Thoracic aorta (tissue), 2 donors: ENCODE data around the gene MAN2A1. TPM values are rescaled to one million over a fixed set of nuclear protein-coding genes. Genes with fewer than 3 reads are reported as not detected.

Experiments
- ATAC-seq: fragments of 150-250 bp; one replicate; pipeline ENCODE4 v1.8.0; 2017; ENCODE audit warnings: low read depth; ENCODE audit not compliant: insufficient number of reproducible peaks, low FRiP score
- DNase-seq: peaks from one replicate; pipeline ENCODE4 v3.0.0-alpha.2; 2020; ENCODE audit warnings: low spot score
- H3K27ac ChIP-seq, 2 donors: fragments of 200-600 bp; sonication (generic); 1 replicate in 1 of 2; 2 replicates in 1 of 2; pipeline ENCODE4 v1.5.1; 2016; ENCODE audit warnings: mild to moderate bottlenecking in 2 of 2, moderate library complexity in 2 of 2
- H3K27me3 ChIP-seq: fragments of 200-600 bp; sonication (generic); replicated peaks from 2 replicates; pipeline ENCODE4 v1.6.0; 2016; ENCODE audit warnings: mild to moderate bottlenecking; ENCODE audit not compliant: insufficient read depth
- H3K36me3 ChIP-seq: fragments of 200-600 bp; sonication (generic); one replicate; pipeline ENCODE4 v1.5.1; 2016
- H3K4me1 ChIP-seq, 2 donors: fragments of 200-600 bp; sonication (generic); 1 replicate in 1 of 2; 2 replicates in 1 of 2; pipeline versions ENCODE4 v1.5.1 to v1.6.0; 2016; ENCODE audit warnings: low read depth in 2 of 2, mild to moderate bottlenecking in 1 of 2; ENCODE audit not compliant: control insufficient read depth in 1 of 2
- H3K4me3 ChIP-seq: fragments of 200-600 bp; sonication (generic); 2 replicates; pipeline ENCODE4 v1.5.1; 2016; ENCODE audit warnings: mild to moderate bottlenecking
- H3K9me3 ChIP-seq: fragments of 200-600 bp; sonication (generic); 2 replicates; pipeline ENCODE4 v1.5.1; 2016
- total RNA-seq, 2 donors: library from RNA; depleted of rRNA; stranded (reverse); fragments of >200 nt; gene quantifications; one replicate each; pipeline versions ENCODE4 v1.1.0 to v1.2.3, GENCODE V29; 2016
- TF ChIP-seq, protein P1 (sequence below): fragments of 200-600 bp; sonication (generic); IDR thresholded peaks from one replicate; pipeline ENCODE4 v1.5.1; 2019; ENCODE audit warnings: antibody characterized with exemption

Gene MAN2A1
- total RNA-seq, 2 donors from 2014 or later, result 64.8 to 82.8 TPM

DNA sequence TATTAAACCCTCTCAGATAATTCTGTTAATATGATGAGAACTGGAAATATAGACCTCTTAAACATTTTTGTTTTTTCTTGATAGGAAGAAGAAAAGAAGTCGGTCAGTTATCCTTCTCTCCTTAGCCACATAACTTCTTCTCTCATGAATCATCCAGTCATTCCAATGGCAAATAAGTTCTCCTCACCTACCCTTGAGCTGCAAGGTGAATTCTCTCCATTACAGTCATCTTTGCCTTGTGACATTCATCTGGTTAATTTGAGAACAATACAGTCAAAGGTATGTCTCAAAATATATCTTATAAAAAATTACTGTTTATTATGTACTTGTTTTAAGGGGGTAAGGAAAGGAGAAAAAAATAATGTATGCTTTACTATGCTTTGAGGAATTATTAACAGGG, 165.3 kb downstream of the MAN2A1 start:
- no peak overlapping the region for H3K27ac ChIP-seq
- TF ChIP-seq, protein P1, sequence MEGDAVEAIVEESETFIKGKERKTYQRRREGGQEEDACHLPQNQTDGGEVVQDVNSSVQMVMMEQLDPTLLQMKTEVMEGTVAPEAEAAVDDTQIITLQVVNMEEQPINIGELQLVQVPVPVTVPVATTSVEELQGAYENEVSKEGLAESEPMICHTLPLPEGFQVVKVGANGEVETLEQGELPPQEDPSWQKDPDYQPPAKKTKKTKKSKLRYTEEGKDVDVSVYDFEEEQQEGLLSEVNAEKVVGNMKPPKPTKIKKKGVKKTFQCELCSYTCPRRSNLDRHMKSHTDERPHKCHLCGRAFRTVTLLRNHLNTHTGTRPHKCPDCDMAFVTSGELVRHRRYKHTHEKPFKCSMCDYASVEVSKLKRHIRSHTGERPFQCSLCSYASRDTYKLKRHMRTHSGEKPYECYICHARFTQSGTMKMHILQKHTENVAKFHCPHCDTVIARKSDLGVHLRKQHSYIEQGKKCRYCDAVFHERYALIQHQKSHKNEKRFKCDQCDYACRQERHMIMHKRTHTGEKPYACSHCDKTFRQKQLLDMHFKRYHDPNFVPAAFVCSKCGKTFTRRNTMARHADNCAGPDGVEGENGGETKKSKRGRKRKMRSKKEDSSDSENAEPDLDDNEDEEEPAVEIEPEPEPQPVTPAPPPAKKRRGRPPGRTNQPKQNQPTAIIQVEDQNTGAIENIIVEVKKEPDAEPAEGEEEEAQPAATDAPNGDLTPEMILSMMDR, result no peak
- DNase-seq, result no peak
- H3K4me3 ChIP-seq, result no peak overlapping the region
- H3K36me3 ChIP-seq, result peaks cover 11% of the 10 kb centered on the region
- no peak for ATAC-seq
- H3K27me3 ChIP-seq, result no peaks in the 10 kb centered on the region
- H3K4me1 ChIP-seq, result peaks cover 4 to 12% of the 10 kb centered on the region in 2 donors
- H3K9me3 ChIP-seq, result no peaks in the 10 kb centered on the region

DNA sequence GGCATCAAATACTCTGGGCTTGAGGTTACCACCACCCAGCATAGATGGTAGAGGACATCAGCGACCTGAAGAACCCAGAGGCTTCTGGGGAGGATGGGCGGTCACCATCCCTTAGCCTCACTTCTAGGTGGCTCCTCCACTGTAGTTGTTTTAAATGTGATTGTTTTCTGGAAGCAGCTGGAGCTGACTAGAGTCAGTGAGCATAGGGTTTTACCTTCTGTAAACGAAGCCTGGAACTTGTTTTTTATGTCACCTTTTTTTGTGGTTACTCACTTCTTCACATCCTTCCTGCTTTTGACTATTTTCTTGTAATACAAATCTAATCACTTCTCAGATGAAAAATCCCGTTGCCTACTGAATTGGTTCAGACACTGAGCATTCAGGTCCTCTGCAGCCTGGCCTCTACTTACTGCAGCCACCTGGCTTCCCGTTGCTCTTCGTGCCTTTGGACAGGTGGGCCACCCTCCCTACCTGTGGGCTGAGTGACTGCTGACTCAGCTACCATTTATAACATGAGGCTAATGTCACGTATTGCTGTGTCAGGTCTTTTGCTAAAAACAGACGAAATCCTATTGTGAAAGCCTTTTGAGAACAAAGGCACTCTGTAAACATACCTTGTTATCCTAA, 167.8 kb downstream of the MAN2A1 start:
- peaks cover 19% of the 10 kb centered on the region for H3K36me3 ChIP-seq
- no peaks in the 10 kb centered on the region for H3K9me3 ChIP-seq
- no peak overlapping the region for H3K27ac ChIP-seq
- no peak overlapping the region for H3K4me3 ChIP-seq
- TF ChIP-seq, protein P1, result no peak
- DNase-seq (no peak), ATAC-seq (no peak)
- H3K4me1 ChIP-seq, result peaks cover 4 to 10% of the 10 kb centered on the region in 2 donors
- H3K27me3 ChIP-seq, result no peaks in the 10 kb centered on the region

DNA sequence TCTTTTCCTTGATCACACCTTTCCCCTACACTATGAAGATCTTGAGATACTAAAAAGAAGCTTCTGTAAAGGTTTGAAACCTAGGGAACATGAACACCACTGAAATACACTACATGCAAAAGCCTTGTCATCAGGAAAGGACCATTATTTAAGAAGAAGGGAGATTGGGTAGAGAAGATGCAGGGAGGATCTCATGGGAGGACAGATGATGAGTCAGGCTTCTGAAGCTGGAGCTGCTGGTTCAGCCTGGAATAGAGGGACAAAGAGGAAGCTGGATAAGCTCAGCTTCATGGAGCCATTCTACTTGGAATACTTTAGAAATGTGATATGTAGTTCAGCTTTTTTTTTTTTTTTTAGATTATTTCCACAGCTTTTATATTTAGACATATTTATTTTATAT, 169.8 kb downstream of the MAN2A1 start:
- no peak for ATAC-seq
- Histone ChIP-seq H3K27me3 (no peaks in the 10 kb centered on the region), H3K9me3 (no peaks in the 10 kb centered on the region), H3K4me3 (no peak overlapping the region), H3K27ac (no peak overlapping the region), H3K4me1 (peaks cover 0 to 4% of the 10 kb centered on the region in 2 donors), H3K36me3 (peaks cover 19% of the 10 kb centered on the region)
- TF ChIP-seq, protein P1, result no peak
- DNase-seq, result no peak

DNA sequence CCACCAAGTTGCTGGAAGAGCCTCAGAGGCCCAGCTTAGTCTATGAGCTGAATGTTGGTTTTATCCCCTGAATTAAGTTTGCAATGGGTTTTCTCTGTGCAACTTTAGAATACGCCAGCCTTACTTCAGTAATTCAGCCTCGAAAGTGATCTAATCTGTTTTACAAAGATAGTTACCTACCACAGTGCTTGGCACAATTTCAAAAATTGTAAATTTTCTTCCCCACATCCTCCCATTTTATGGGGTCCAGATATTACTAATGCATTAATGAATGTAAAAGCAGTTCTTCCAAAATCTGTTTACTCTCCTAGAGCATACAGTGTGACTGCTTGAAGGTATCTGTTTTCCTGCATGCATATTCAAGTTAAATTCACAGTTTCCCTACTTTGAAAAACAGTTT, 172.6 kb downstream of the MAN2A1 start:
- TF ChIP-seq, protein P1, result no peak

DNA sequence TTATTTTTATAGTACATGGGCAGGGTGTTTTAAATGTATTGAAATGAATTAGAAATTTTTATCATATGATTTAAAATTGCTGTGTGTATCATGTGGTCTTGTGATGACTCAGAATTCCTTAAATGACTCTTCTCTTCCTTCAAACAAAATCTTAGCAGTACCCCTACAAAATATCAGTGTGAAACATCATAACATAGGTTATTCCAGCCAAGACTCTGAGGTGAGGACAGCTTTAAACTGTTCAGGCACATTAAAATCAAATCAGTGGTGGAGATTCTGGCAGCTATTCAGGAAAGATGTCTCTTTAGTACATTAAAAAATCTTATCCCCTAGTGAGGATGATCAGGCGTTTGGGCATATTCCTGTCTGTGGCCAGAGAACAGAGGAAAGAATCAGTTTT, 174.0 kb downstream of the MAN2A1 start:
- Histone ChIP-seq H3K27me3 (no peaks in the 10 kb centered on the region), H3K4me1 (peaks cover 0 to 14% of the 10 kb centered on the region in 2 donors), H3K36me3 (peaks cover 13% of the 10 kb centered on the region), H3K9me3 (no peaks in the 10 kb centered on the region), H3K4me3 (no peak overlapping the region), H3K27ac (no peak overlapping the region)
- ATAC-seq (no peak), DNase-seq (no peak)
- TF ChIP-seq, protein P1, result no peak

More for the DNA sequence above, 172.6 kb downstream of the MAN2A1 start:
- H3K27ac ChIP-seq, result no peak overlapping the region
- no peak for ATAC-seq
- peaks cover 13% of the 10 kb centered on the region for H3K36me3 ChIP-seq
- no peaks in the 10 kb centered on the region for H3K9me3 ChIP-seq
- no peak overlapping the region for H3K4me3 ChIP-seq
- no peak for DNase-seq
- H3K4me1 ChIP-seq, result peaks cover 0 to 14% of the 10 kb centered on the region in 2 donors
- no peaks in the 10 kb centered on the region for H3K27me3 ChIP-seq
